GM18861 (cell line): ENCODE measurements around the gene CEP120.
"Not testable (repeated sequence)": the region's sequence is repeated elsewhere in the genome, so short reads cannot be mapped to it uniquely, and the experiment has no call there.

Experiments
- ATAC-seq: cut with Tn5 transposase; IDR thresholded peaks from one replicate; pipeline ENCODE4 v1.9.1; 2021; ENCODE audit not compliant: unreplicated experiment

The CEP120 gene

GRCh38 chr5:123391009-123391408, 32.2 kb downstream of the CEP120 start:
- no peak for ATAC-seq

- no peak for ATAC-seq
Observed at GRCh38 chr5:123389794-123390193, 33.4 kb downstream of the CEP120 start.

GRCh38 chr5:123387313-123387712, 35.9 kb downstream of the CEP120 start:
- ATAC-seq: no peak

GRCh38 chr5:123382252-123382651, 41.0 kb downstream of the CEP120 start:
- ATAC-seq: no peak

GRCh38 chr5:123371575-123372179, 51.5 kb downstream of the CEP120 start:
- no peak for ATAC-seq

- no peak for ATAC-seq
Observed at GRCh38 chr5:123369371-123369968, 53.7 kb downstream of the CEP120 start.

- no peak for ATAC-seq
Observed at GRCh38 chr5:123367739-123368138, 55.5 kb downstream of the CEP120 start.

- ATAC-seq: no peak
Observed at GRCh38 chr5:123365156-123365555, 58.0 kb downstream of the CEP120 start.

- no peak for ATAC-seq
Observed at GRCh38 chr5:123364441-123365155, 58.6 kb downstream of the CEP120 start.

GRCh38 chr5:123360910-123361309, 62.3 kb downstream of the CEP120 start:
- no peak for ATAC-seq

- ATAC-seq: no peak
Observed at GRCh38 chr5:123360201-123360571, 63.0 kb downstream of the CEP120 start.

- ATAC-seq: no peak
Observed at GRCh38 chr5:123359454-123360200, 63.6 kb downstream of the CEP120 start.

- no peak for ATAC-seq
Observed at GRCh38 chr5:123358751-123359150, 64.5 kb downstream of the CEP120 start.

GRCh38 chr5:123358304-123358703, 64.9 kb downstream of the CEP120 start:
- no peak for ATAC-seq

GRCh38 chr5:123351820-123352219, 71.4 kb downstream of the CEP120 start:
- no peak for ATAC-seq

GRCh38 chr5:123351240-123351639, 72.0 kb downstream of the CEP120 start:
- ATAC-seq: no peak

GRCh38 chr5:123350742-123351141, 72.5 kb downstream of the CEP120 start:
- ATAC-seq: no peak

GRCh38 chr5:123344816-123345426, 78.3 kb downstream of the CEP120 start:
- ATAC-seq: no peak

- ATAC-seq: no peak
Observed at GRCh38 chr5:123340928-123341327, 82.3 kb downstream of the CEP120 start.

GRCh38 chr5:123308377-123308776, 114.8 kb downstream of the CEP120 start:
- ATAC-seq: not testable (repeated sequence)

GRCh38 chr5:123305751-123306150, 117.5 kb downstream of the CEP120 start:
- ATAC-seq: no peak
